Right lobe of liver (tissue), 6 donors: ENCODE measurements around the gene AXIN2. TPM values are rescaled to one million over a fixed set of nuclear protein-coding genes. Genes with fewer than 3 reads are reported as not detected.

ENCODE experiments used
- ATAC-seq, 4 donors: fragments of 200-7000 bp; cut with Tn5 transposase; one replicate each; pipeline ENCODE4 v1.9.1; 2020; ENCODE audit warnings: mild to moderate bottlenecking in 4 of 4, moderate library complexity in 4 of 4
- DNase-seq, 3 donors: peaks; one replicate each; pipeline ENCODE4 v3.0.0-alpha.2; 2020
- H3K27ac ChIP-seq, 3 donors: fragments of 200-600 bp; one replicate each; pipeline ENCODE4 v1.8.0; 2022
- H3K27me3 ChIP-seq, 2 donors: fragments of 200-600 bp; one replicate each; pipeline ENCODE4 v1.8.0; 2022
- H3K36me3 ChIP-seq, 4 donors: fragments of 200-600 bp; sonication (generic) in 1 of 4; one replicate each; pipeline versions ENCODE4 v1.5.1 to v1.8.0; 2017 to 2022; ENCODE audit warnings: control low read depth in 1 of 4
- H3K4me1 ChIP-seq, 4 donors: fragments of 200-600 bp; sonication (generic) in 1 of 4; one replicate each; pipeline versions ENCODE4 v1.5.1 to v1.8.0; 2017 to 2022; ENCODE audit warnings: control low read depth in 1 of 4
- H3K4me3 ChIP-seq, 3 donors: fragments of 200-600 bp; one replicate each; pipeline ENCODE4 v1.8.0; 2022
- H3K9me3 ChIP-seq, 4 donors: fragments of 200-600 bp; sonication (generic) in 1 of 4; one replicate each; pipeline versions ENCODE4 v1.5.1 to v1.8.0; 2017 to 2022; ENCODE audit warnings: control low read depth in 1 of 4
- POLR2A ChIP-seq: fragments of 450-650 bp; IDR thresholded peaks from one replicate; pipeline ENCODE4 v1.6.1; 2017; ENCODE audit warnings: antibody characterized with exemption, mild to moderate bottlenecking
- WGBS: methylation state at CpG from one replicate; pipeline ENCODE4 v1.1.6; 2018; ENCODE audit warnings: low coverage, low lambda C conversion rate; ENCODE audit not compliant: insufficient coverage; ENCODE audit errors: missing lambda C conversion rate; 5-methylcytosine and 5-hydroxymethylcytosine counted together
- intact Hi-C, 2 donors: fragments of 100-400 bp; cut with DNase I; formaldehyde crosslinking; loops; one replicate each; pipeline versions ENCODE4 v1.11.2 to v1.14.1; 2022
- total RNA-seq, 6 experiments: library from RNA; depleted of rRNA in 2 of 6; stranded (reverse); fragments of >200 nt in 2 of 6; fragmentation: NEBNext Ultra II Directional in 3 of 6; extraction: Animal tissue kit (Norgen Biotek cat#: 25700) in 3 of 6; gene quantifications; one replicate each; pipeline versions ENCODE4 v1.1.0 to v1.2.4, GENCODE V29; 2016 to 2023
- TF ChIP-seq, protein P1 (sequence below), 4 donors: fragments of 200-600 bp in 3 of 4; fragments of 450-650 bp in 1 of 4; IDR thresholded peaks; one replicate each; pipeline versions ENCODE4 v1.5.1 to v1.8.0; 2016 to 2022; ENCODE audit warnings: antibody characterized with exemption in 4 of 4, mild to moderate bottlenecking in 2 of 4
- donor health status: DM: no; HTN: yes; CAD: no.
- donor health status: DM: no; HTN: no; CAD: no.
- donor health status: DM: no; HTN: no; CAD: no.
- donor health status: DM: no; HTN: yes; CAD: no.
- donor health status: DM: no; HTN: yes; CAD: no.

The AXIN2 gene
- total RNA-seq, 6 experiments from 2014 or later: 1.0 to 2.4 (median 2.0) TPM

GRCh38 chr17:65565559-65565958 is 4.1 kb upstream of the AXIN2 start:
- no peak for ATAC-seq
- DNase-seq: no peak

GRCh38 chr17:65564793-65565192 is 3.3 kb upstream of the AXIN2 start:
- 20% methylated on average over 8 of the region's 8 CpGs for WGBS
- TF ChIP-seq, protein P1, sequence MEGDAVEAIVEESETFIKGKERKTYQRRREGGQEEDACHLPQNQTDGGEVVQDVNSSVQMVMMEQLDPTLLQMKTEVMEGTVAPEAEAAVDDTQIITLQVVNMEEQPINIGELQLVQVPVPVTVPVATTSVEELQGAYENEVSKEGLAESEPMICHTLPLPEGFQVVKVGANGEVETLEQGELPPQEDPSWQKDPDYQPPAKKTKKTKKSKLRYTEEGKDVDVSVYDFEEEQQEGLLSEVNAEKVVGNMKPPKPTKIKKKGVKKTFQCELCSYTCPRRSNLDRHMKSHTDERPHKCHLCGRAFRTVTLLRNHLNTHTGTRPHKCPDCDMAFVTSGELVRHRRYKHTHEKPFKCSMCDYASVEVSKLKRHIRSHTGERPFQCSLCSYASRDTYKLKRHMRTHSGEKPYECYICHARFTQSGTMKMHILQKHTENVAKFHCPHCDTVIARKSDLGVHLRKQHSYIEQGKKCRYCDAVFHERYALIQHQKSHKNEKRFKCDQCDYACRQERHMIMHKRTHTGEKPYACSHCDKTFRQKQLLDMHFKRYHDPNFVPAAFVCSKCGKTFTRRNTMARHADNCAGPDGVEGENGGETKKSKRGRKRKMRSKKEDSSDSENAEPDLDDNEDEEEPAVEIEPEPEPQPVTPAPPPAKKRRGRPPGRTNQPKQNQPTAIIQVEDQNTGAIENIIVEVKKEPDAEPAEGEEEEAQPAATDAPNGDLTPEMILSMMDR (IDR thresholded peaks at IDR 0.05): no peak
- TF ChIP-seq POLR2A: no peak
- H3K27me3 ChIP-seq: no peaks in the 10 kb centered on the region
- no peaks in the 10 kb centered on the region for H3K36me3 ChIP-seq
- no peak overlapping the region for H3K4me3 ChIP-seq
- no peak overlapping the region for H3K27ac ChIP-seq
- H3K4me1 ChIP-seq: peaks cover 0 to 6% (median 0%) of the 10 kb centered on the region in 4 donors
- intact Hi-C loops: no loop called here
- no peaks in the 10 kb centered on the region for H3K9me3 ChIP-seq
- ATAC-seq (no peak), DNase-seq (no peak)

More at GRCh38 chr17:65565559-65565958, 4.1 kb upstream of the AXIN2 start:
- WGBS: 68% methylated on average over 3 of the region's 4 CpGs
- Histone ChIP-seq H3K27me3 (no peaks in the 10 kb centered on the region), H3K9me3 (no peaks in the 10 kb centered on the region), H3K27ac (no peak overlapping the region), H3K4me1 (peaks cover 0 to 6% (median 0%) of the 10 kb centered on the region in 4 donors), H3K36me3 (no peaks in the 10 kb centered on the region), H3K4me3 (no peak overlapping the region)
- TF ChIP-seq, protein P1 (IDR thresholded peaks at IDR 0.05): no peak
- no peak for TF ChIP-seq POLR2A
- intact Hi-C loops: no loop called here

- Histone ChIP-seq H3K9me3 (no peaks in the 10 kb centered on the region), H3K4me1 (peaks cover 0 to 7% (median 0%) of the 10 kb centered on the region in 4 donors), H3K27ac (no peak overlapping the region), H3K27me3 (no peaks in the 10 kb centered on the region), H3K4me3 (peak overlapping the region in 2 of 3 donors; percentile 72 to 75), H3K36me3 (no peaks in the 10 kb centered on the region)
- ATAC-seq (no peak), DNase-seq (no peak)
- 53% methylated on average over 6 of the region's 9 CpGs for WGBS
- intact Hi-C loops: no loop called here
- no peak for TF ChIP-seq POLR2A
- TF ChIP-seq, protein P1 (IDR thresholded peaks at IDR 0.05): no peak
Measured at GRCh38 chr17:65562206-65562531, 721 bp upstream of the AXIN2 start.

DNA sequence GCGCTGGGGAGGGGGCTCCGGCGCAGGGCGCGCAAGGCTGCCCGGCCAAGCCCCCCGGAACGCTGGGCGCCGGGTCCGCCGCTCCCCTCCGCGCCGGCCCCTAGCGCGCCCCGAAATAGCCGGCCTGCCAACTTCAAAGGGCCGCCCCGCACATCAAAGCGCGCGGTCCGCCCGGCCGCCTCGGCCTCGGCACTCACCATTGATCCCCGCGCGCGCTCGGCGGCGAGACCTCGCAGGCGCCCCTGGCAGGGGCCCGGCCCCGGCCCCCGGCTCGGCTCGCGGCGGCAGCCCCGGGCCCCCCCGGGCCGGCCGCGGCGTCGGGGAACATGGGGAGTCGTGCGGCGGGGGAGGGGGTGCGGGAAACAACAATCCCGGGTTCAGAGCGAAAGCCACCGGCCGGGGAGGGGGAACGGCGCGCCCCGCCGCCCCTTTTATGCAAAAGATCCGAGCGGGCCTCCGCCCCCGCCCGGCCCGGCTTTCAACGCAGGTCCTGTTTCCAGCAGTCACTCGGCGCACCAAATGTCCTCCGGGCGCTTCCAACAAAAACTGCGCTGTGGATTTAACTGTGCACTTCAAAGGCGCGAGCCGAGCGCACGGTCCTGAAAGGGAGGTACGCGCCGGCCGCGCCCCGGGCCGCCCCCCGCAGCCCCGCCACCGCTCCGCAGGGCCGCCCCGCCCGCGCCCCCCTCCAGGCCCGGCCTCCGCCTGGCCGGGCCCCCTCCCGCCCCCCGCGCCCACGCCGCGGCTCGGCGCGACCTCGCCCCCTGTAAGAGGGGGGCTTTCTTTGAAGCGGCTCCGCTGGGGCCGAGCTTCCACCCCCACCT is 608 bp downstream of the AXIN2 start:
- Histone ChIP-seq H3K36me3 (no peaks in the 10 kb centered on the region), H3K4me3 (peak overlapping the region; percentile 53 to 75 (median 72)), H3K27ac (peak overlapping the region; percentile 63 to 92 (median 82)), H3K9me3 (no peaks in the 10 kb centered on the region), H3K4me1 (peaks cover 0 to 14% (median 0%) of the 10 kb centered on the region in 4 donors), H3K27me3 (no peaks in the 10 kb centered on the region)
- peak; percentile 20 for TF ChIP-seq POLR2A
- TF ChIP-seq, protein P1 (IDR thresholded peaks at IDR 0.05): no peak
- DNase-seq (peak; percentile 81 to 91 (median 90)), ATAC-seq (peak; percentile 61 to 72 (median 68))
- WGBS: 0% methylated on average over 1 of the region's 113 CpGs
- intact Hi-C loops: no loop called here
